ENCODE measurements around the gene TTLL11.

- TF ChIP-seq CTCF (IDR thresholded peaks at IDR 0.05) = no peak
- TF ChIP-seq POLR2A (IDR thresholded peaks at IDR 0.05) = no peak
These were observed 47.5 kb upstream of the TTLL11 start for GRCh38 chr9:122140368-122141193.
